Measurements from ENCODE around the gene ZNF717.
"Not testable (repeated sequence)": the region's sequence is repeated elsewhere in the genome, so short reads cannot be mapped to it uniquely, and the experiment has no call there.

ZNF717 gene

GRCh38 chr3:75785081-75785755 lies at the start of gene ZNF717:
TSS of gene ZNF717 (minus strand) at chr3:75785549. CDS start at chr3:75783362, 2,187 bp downstream.
- not testable (repeated sequence) for DNase-seq

- DNase-seq = not testable (repeated sequence)
These were observed 45.7 kb upstream of the ZNF717 start for GRCh38 chr3:75831076-75831475.

GRCh38 chr3:75818019-75818418 lies 32.7 kb upstream of the ZNF717 start:
- DNase-seq = peak; percentile 2

- DNase-seq = not testable (repeated sequence)
These were observed 31.2 kb upstream of the ZNF717 start for GRCh38 chr3:75816287-75817180.

- no peak for DNase-seq
These were observed 29.4 kb upstream of the ZNF717 start for GRCh38 chr3:75814797-75815196.

GRCh38 chr3:75782506-75782905 lies 2.8 kb downstream of the ZNF717 start:
- no peak for DNase-seq

- no peak for DNase-seq
These were observed 4.1 kb downstream of the ZNF717 start for GRCh38 chr3:75781079-75781745.

DNA sequence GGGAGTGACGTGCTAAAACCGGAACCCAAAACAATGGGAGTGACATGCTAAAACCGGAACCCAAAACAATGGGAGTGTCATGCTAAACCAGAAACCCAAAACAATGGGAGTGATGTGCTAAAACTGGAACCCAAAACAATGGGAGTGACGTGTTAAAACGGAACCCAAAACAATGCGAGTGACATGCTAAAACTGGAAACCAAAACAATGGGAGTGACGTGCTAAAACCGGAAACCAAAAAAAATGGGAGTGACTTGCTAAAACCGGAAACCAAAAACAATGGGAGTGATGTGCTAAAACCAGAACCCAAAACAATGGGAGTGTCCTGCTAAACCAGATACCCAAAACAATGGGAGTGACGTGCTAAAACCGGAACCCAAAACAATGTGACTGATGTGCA lies 7.6 kb downstream of the ZNF717 start:
- not testable (repeated sequence) for DNase-seq

- DNase-seq = not testable (repeated sequence)
These were observed 13.7 kb downstream of the ZNF717 start for GRCh38 chr3:75771631-75772030.

GRCh38 chr3:75768303-75769017 lies 16.9 kb downstream of the ZNF717 start:
- DNase-seq = no peak

GRCh38 chr3:75737831-75738493 lies 47.4 kb downstream of the ZNF717 start:
- no peak for DNase-seq

GRCh38 chr3:75727985-75728384 lies 57.4 kb downstream of the ZNF717 start:
- DNase-seq = no peak

DNA sequence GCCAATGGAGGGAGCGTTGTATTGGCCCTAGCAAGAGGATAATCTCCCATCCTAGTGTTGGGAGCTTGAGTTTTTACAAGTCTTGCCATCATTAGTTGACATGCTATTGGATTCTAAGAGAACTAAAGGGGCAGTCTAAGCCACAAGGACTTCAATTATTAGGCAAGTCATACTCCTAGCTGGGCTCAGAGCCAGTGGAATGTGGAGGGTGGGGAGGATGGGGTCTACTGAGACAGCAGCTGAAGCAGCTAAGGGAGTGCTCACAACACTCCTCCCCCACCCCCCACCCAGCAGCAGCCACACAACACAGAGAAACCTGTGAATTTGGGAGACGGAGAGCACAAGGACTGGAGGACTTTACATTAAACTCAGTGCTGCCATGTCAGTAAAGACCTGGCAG lies 93.3 kb downstream of the ZNF717 start:
- no peak for DNase-seq

GRCh38 chr3:75687323-75687722 lies 98.0 kb downstream of the ZNF717 start:
- DNase-seq = no peak
